ENCODE results near the gene FBXO36. TPM values are rescaled to one million over a fixed set of nuclear protein-coding genes. Genes with fewer than 3 reads are reported as not detected.
"Not testable (repeated sequence)": the region's sequence is repeated elsewhere in the genome, so short reads cannot be mapped to it uniquely, and the experiment has no call there.

Gene FBXO36
- polyA plus RNA-seq, 1 experiment: 2.4 TPM

DNA sequence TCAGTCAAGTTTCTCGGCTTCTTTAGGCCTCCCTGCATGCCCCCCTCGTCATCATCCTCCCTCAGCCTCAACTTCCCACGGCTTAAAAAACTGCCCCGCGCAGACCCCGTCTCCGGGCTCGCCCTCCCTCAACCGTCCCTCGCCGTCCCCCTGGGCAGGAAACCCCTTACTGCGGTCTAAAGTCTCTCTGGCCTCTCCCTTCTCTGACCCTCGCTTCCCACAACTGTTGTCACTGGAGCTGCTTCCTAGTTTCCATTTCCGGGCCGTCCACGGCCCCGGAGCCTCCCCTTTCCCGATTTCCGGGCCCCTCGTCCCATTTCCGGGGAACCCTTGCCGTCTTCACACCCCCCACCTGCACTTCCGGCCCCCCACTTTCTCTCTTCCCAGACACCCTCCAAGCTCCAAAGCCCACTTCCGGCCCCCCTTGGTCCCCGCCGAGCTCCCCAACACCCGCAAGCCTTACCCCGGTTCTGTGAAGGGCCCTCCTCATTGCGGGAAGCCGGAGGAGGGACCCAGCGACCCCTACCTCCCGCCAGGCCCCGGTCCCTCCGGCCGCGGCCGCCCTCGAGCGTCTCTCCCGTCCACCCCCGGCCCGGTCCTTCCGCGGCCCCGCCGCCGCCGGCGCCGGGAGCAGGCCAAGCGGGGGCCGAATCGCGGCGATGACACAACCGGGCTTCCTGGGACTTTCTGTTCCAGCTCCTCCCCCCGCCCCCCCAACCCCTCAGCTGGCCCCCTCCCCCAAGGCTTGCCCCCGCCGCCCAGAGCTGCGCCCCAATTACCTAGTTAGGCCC lies 1.0 kb upstream of the FBXO36 start:
- no peak for DNase-seq (ENCODE audit: low read depth)
- TF ChIP-seq, protein P1, sequence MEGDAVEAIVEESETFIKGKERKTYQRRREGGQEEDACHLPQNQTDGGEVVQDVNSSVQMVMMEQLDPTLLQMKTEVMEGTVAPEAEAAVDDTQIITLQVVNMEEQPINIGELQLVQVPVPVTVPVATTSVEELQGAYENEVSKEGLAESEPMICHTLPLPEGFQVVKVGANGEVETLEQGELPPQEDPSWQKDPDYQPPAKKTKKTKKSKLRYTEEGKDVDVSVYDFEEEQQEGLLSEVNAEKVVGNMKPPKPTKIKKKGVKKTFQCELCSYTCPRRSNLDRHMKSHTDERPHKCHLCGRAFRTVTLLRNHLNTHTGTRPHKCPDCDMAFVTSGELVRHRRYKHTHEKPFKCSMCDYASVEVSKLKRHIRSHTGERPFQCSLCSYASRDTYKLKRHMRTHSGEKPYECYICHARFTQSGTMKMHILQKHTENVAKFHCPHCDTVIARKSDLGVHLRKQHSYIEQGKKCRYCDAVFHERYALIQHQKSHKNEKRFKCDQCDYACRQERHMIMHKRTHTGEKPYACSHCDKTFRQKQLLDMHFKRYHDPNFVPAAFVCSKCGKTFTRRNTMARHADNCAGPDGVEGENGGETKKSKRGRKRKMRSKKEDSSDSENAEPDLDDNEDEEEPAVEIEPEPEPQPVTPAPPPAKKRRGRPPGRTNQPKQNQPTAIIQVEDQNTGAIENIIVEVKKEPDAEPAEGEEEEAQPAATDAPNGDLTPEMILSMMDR (IDR thresholded peaks at IDR 0.05; ENCODE audit: insufficient read depth, low read depth, low read length): no peak
- H3K27me3 ChIP-seq (ENCODE audit: control insufficient read depth, insufficient read depth, low read length): no peaks in the 10 kb centered on the region
- peaks cover 1% of the 10 kb centered on the region; the same call in 1 of the 2 replicates for H3K36me3 ChIP-seq (ENCODE audit: control insufficient read depth, insufficient read depth, low read length)
- POLR2A ChIA-PET: interaction anchor here (0.6 to 0.7 kb wide), 2 partner anchors 9 to 106 kb away, joined by 3 read pairs; no protein-coding TSS in a partner anchor
- H3K4me3 ChIP-seq (ENCODE audit: low read depth, low read length): peak overlapping the region; percentile 79
- CTCF ChIA-PET: interaction anchor here (0.6 to 1.4 kb wide), 3 partner anchors 12 to 875 kb away, joined by 3 to 4 read pairs (median 4); no protein-coding TSS in a partner anchor

DNA sequence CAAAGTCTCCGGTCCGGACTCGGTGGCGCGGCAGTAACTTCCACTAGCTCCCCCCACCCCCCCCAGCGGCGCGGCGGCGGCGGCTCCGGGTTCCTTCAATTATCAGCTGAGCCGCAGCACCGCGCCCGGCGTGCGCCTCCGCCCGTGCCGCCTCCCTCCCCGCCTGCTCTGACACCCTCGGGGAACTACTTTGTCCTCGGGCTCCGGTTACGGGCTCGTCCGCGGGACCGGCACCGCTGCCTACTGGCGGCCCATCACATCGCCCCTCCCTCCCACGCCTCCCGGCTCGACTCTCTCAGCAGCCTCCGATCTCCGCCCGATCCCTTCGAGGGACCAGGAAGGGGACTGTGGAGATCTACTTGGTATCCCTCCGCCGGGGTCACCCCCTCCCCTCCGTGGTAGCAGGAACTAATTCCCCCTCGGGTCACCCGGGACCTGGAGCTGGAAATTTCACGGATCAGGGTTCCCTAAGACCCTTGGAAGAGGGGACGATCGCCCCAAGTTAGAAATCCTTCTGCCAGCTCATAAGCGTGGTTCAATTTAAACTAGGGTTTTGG lies 333 bp upstream of the FBXO36 start, which contains the start of gene TRIP12:
TRIP12 (minus strand) TSS at position 118 of the 557 bp plus-strand sequence. CDS start 41,930 bp downstream, outside the sequence.
- Histone ChIP-seq H3K4me3 (ENCODE audit: low read depth, low read length) (peak within 1 kb of the TSS; percentile 79), H3K27me3 (ENCODE audit: control insufficient read depth, insufficient read depth, low read length) (no peaks in the 10 kb centered on the region), H3K36me3 (ENCODE audit: control insufficient read depth, insufficient read depth, low read length) (peaks cover 1% of the 10 kb centered on the region; the same call in 1 of the 2 replicates)
- ChIA-PET POLR2A (interaction anchor here (0.6 kb wide), 1 partner anchor 106 kb away, joined by 3 read pairs; no protein-coding TSS in a partner anchor), CTCF (interaction anchor here (1.0 to 1.4 kb wide), 2 partner anchors 11 to 120 kb away, joined by 4 read pairs; no protein-coding TSS in a partner anchor)
- DNase-seq (ENCODE audit: low read depth): peak; percentile 75
- TF ChIP-seq, protein P1 (IDR thresholded peaks at IDR 0.05; ENCODE audit: insufficient read depth, low read depth, low read length): no peak

DNA sequence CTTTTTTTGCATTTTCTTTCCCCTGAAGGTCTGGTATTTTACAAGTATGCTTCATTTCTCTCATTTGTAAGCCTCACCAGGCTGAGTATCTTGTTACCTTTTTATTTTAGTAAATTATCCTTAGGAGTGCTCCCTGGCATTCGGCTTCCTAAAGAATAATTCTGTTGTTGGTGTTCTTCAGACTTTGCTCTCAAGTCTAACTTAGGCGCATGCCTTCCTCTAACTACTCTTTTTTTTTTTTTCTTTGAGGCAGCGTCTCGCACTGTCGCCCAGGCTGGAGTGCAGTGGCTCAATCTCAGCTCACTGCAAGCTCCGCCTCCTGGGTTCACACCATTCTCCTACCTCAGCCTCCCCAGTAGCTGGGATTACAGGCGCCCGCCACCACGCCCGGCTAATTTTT lies 2.2 kb downstream of the FBXO36 start:
- DNase-seq (ENCODE audit: low read depth); H3K4me3 ChIP-seq (ENCODE audit: low read depth, low read length); POLR2A ChIA-PET; H3K27me3 ChIP-seq (ENCODE audit: control insufficient read depth, insufficient read depth, low read length); H3K36me3 ChIP-seq (ENCODE audit: control insufficient read depth, insufficient read depth, low read length); CTCF ChIA-PET: not testable (repeated sequence)

DNA sequence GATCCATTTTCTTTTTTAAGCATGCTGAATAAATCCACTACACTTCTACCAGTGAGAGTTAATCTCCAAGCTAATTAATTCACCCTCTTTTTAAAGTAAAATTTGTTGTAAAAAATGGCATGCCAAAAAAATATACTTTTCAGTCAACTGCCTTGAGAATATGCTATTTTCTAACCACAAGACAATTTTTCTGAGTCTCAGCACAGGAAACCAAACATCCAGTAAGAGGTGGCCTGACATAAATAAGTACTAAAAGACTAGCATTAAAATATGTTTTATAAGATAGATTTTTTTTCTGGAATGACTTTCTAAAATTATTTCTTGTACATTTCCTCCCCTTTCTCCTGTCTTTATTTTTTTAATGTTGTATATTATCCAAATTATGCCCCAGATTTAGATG lies 2.9 kb downstream of the FBXO36 start:
- TF ChIP-seq, protein P1 (IDR thresholded peaks at IDR 0.05; ENCODE audit: insufficient read depth, low read depth, low read length): no peak
- Histone ChIP-seq H3K4me3 (ENCODE audit: low read depth, low read length) (no peak overlapping the region), H3K27me3 (ENCODE audit: control insufficient read depth, insufficient read depth, low read length) (no peaks in the 10 kb centered on the region), H3K36me3 (ENCODE audit: control insufficient read depth, insufficient read depth, low read length) (no peaks in the 10 kb centered on the region)
- POLR2A ChIA-PET: no interaction called here
- DNase-seq (ENCODE audit: low read depth): no peak
- CTCF ChIA-PET: no interaction called here

DNA sequence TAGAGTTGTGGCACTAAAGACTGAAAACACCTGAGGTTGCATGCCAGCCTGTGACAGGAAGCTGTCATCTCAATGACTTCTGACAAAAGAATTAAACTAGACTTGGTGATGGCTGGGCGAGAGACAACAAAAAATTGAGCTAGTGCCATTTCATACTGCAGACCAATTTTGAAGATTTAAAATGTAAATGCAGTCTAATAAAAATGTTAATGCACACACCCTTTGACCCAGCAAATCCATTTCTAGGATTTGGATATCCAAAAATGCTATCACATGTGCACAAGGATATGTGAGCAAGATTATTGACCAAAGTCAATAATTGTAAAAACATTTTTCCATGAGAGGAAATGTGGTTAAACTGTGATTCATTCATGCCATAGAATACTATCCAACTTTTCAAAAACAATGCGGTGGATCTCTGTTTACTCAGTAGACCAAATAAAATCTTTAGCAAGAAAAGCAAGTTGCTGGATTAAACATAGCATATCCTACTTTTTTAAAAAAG lies 5.6 kb downstream of the FBXO36 start:
- Histone ChIP-seq H3K27me3 (ENCODE audit: control insufficient read depth, insufficient read depth, low read length) (no peaks in the 10 kb centered on the region), H3K4me3 (ENCODE audit: low read depth, low read length) (no peak overlapping the region), H3K36me3 (ENCODE audit: control insufficient read depth, insufficient read depth, low read length) (no peaks in the 10 kb centered on the region)
- TF ChIP-seq, protein P1 (IDR thresholded peaks at IDR 0.05; ENCODE audit: insufficient read depth, low read depth, low read length): no peak
- DNase-seq (ENCODE audit: low read depth): peak; percentile 23
- POLR2A ChIA-PET: interaction anchor here (0.6 kb wide), 1 partner anchor 9 kb away, joined by 3 read pairs; no protein-coding TSS in a partner anchor
- CTCF ChIA-PET: interaction anchor here (0.8 kb wide), 1 partner anchor 127 kb away, joined by 3 read pairs; no protein-coding TSS in a partner anchor

All from BJ (cell line).